ENCODE measurements around the gene TMEM88.
"Not testable (repeated sequence)": the region's sequence is repeated elsewhere in the genome, so short reads cannot be mapped to it uniquely, and the experiment has no call there.

TMEM88 gene

GRCh38 chr17:7857713-7858521, 3.1 kb downstream of the TMEM88 start, which contains the start of gene CYB5D1:
Gene CYB5D1, plus strand, starts transcription at chr17:7858003. Its CDS starts 132 bp downstream, at chr17:7858135.
- peak; percentile 94 for DNase-seq

DNA sequence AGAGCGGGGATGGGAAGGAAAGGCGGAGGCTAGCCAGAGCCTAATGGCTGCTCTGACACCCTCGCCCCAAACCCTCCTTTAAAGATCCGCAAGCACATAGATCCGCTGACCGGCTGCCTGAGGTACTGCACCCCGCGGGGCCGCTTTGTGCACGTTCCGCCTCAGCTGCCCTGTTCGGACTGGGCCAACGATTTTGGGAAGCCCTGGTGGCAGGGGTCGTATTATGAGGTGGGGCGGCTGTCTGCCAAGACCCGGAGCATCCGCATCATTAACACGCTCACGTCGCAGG, 3.6 kb downstream of the TMEM88 start:
- peak; percentile 65 for DNase-seq

DNA sequence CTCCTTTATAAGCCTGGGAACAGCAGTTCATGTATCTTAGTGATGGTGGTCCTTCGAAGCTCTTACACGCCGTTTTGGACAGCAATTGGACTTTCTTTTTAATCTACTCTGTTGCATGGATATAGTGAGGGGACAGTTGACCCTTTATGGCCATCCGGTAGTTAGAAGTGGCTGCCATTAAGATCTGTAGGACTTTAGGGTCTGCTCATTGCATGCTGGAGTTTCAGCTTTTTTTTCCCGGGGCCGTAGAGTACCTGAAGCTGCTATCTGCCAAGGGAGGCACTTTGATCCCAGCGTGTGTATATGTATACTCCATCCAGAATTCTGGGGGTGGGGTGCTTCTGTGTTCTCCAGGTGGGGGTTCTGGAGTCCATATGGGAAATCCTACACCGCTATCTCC, 4.2 kb downstream of the TMEM88 start:
- DNase-seq: no peak

- DNase-seq: peak; percentile 59
Observed at GRCh38 chr17:7862692-7863437, 8.0 kb downstream of the TMEM88 start.

DNA sequence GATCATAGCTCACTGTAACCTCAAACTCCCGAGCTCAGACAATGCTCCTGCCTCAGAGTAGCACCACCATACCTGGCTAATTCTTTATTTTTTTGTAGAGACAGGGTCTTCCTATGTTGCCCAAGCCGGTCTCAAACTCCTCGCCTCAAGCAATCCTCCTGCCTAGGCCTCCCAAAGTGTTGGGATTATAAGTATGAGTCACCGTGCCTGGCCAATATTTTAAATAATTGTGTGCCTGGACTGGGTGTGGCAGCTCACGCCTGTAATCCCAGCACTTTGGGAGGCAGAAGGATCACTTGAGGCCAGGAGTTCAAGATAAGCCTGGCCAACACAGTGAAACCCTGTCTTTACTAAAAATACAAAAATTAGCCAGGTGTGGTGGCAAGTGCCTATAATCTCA, 9.5 kb downstream of the TMEM88 start:
- not testable (repeated sequence) for DNase-seq

GRCh38 chr17:7864995-7865650, 10.3 kb downstream of the TMEM88 start:
- DNase-seq: no peak

- DNase-seq: no peak
Observed at GRCh38 chr17:7867881-7868329, 13.0 kb downstream of the TMEM88 start.

DNA sequence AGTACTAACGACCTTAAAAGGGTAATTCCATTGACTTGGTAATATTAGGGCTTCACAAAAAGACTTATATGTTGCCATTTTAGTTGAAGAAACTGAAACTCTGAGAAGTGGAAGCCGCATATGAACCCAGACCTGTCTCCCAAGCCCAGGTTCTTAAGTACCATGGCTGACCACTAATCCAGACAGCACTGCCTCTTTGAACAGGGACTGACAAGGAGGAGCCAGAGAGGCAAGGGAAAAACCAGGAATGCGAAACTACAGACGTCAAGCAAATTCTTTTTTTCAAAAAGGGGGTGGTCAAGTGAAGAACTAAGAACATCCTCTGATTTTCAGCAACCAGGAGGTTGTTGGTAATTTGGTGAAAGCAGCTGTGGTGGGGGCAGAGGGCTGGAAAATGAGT, 18.2 kb downstream of the TMEM88 start:
- no peak for DNase-seq

DNA sequence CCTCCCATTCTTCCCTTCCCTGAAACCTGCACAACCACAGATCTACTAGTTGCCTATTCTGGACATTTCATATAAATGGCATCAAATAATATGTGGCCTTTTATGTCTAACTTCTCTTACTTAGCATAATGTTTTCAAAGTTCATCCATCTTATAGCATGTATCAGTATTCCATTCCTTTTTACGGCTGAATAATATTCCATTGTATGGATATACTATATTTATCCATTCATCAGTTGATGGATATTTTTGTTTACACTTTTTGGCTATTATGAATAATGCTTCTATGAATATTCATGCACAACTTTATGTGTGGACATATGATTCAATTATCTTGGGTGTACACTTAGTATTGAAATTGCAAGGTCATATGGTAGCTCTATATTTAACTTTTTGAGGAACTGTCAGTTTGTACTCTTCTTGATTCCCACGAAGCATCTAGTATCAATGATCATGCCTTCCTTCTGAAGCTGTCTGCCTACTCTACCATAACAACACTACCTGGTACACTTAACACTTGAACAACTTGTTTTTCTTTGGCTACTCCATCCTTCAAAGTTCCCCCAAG, 21.0 kb downstream of the TMEM88 start:
- no peak for DNase-seq

- DNase-seq: no peak
Observed at GRCh38 chr17:7878234-7878633, 23.4 kb downstream of the TMEM88 start.

GRCh38 chr17:7880076-7880868, 25.4 kb downstream of the TMEM88 start:
- no peak for DNase-seq

DNA sequence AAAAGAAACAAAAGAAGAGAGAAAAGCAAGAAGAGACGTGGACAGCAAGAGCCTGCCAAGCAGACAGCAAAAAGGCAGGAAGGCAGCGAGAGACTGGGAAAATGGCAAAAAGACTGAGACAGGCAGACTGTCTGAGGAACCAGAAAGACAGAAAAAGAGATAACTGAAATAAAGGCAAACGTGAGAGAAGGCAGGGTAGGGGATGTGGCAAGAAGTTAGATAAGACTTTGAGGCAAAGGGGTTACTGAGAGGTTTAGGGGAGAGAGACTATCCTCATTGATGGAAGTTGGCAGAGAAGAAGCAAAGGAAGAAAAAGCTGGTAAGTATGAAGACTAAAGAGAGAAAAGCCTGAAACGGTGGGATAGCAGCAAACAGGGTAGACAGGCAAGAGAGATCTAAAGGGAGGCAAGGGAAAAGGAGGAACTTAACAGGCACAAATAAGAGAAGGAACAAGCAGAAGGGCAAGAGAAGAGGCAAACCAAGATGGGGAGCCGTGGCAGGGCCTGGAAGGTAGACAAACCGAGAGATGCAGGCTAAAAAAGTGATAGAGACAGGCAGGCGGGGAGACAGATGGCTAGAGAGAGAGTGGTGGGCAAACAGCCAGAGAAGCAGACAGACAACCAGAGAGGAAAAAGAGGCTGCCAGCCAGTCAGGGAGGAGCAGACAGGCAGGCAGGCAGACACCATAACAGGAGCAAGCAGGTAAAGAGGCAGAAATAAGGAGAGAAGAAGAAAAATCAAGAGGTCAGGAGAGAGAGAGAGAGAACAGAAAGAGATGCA, 26.6 kb downstream of the TMEM88 start:
- no peak for DNase-seq

- DNase-seq: no peak
Observed at GRCh38 chr17:7882068-7882467, 27.2 kb downstream of the TMEM88 start.

DNA sequence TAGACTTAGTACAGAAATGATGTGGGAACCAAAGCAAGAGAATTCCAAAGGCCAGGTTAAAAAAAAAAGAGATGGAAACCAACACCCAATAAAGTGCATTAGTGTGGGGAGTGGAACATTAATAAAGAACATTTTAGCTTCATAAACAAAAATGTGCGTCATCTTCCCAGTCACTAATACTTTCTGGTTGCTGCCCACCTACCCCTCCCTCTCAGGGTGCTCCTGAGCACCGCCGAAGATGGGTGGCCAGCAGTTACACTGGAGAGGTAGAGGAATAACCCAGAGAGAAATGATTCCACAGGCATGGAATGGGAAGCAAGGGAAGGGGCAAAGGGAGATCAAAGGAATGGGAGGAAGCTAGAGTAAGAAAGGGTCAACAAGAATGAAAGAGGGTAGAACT, 27.8 kb downstream of the TMEM88 start:
- no peak for DNase-seq

- peak; percentile 52 for DNase-seq
Observed at GRCh38 chr17:7883781-7884386, 29.0 kb downstream of the TMEM88 start.

DNA sequence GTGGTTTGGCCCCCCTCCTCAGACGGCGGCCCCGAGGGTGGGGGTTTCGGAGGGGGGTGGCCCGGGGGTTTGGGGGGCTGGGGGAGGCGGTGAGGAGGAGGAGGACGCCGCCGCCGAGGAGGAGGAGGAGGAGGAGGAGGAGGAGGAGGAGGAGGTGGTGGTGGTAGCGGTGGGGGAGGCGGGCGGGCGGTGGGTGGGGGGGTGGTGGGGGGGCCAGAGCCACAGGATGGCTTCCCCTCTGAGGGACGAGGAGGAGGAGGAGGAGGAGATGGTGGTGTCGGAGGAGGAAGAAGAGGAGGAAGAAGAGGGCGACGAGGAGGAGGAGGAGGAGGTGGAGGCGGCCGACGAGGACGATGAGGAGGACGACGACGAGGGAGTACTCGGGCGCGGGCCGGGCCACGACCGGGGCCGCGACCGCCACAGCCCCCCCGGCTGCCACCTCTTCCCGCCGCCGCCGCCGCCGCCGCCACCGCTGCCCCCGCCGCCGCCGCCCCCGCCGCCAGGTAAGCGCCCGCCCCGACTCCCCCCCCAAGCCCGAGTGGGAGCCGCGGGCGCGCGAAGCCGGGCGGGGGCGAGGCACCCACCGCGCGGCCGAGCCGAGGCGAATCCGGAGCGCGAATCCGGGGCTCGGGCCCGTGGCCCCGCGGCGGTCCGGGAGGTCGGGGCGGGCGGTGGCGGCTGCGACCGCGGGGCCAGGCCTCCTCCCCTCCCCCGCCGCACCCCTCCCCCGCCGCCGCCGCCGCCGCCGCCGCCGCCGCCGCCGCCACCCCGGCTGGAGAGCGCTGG, 29.9 kb downstream of the TMEM88 start:
- DNase-seq: peak; percentile 14

GRCh38 chr17:7885367-7886226, 30.7 kb downstream of the TMEM88 start:
- peak; percentile 69 for DNase-seq

GRCh38 chr17:7886227-7887037, 31.6 kb downstream of the TMEM88 start:
- peak; percentile 39 for DNase-seq
